CD4-positive, CD25-positive, alpha-beta regulatory T cell (primary cell): Measurements from ENCODE around the gene ITPR2. TPM values are rescaled to one million over a fixed set of nuclear protein-coding genes. Genes with fewer than 3 reads are reported as not detected.
"Not testable (repeated sequence)": the region's sequence is repeated elsewhere in the genome, so short reads cannot be mapped to it uniquely, and the experiment has no call there.

Experiments used
- ATAC-seq, 2 donors: fragments of 150-1000 bp; cut with Tn5 transposase; one replicate each; pipeline ENCODE4 v1.10.0; 2021; ENCODE audit warnings: low read depth in 2 of 2, moderate number of reproducible peaks in 2 of 2, moderate library complexity in 1 of 2
- DNase-seq, 3 donors: peaks; one replicate each; pipeline versions ENCODE4 v3.0.0 to v3.0.0-alpha.2; 2012 to 2022; ENCODE audit warnings: mixed read lengths in 1 of 3
- H3K27ac ChIP-seq: one replicate; pipeline ENCODE4 v1.7.0; 2013; ENCODE audit warnings: mild to moderate bottlenecking, low read length; ENCODE audit not compliant: insufficient read depth, poor library complexity, severe bottlenecking
- H3K27me3 ChIP-seq: one replicate; pipeline ENCODE4 v1.7.0; 2013; ENCODE audit warnings: low read length; ENCODE audit not compliant: control insufficient read depth, insufficient read depth
- H3K36me3 ChIP-seq: one replicate; pipeline ENCODE4 v1.7.0; 2013; ENCODE audit warnings: mild to moderate bottlenecking, low read length, moderate library complexity; ENCODE audit not compliant: control insufficient read depth, insufficient read depth
- H3K4me1 ChIP-seq: 2 replicates; pipeline ENCODE4 v1.7.0; 2013; ENCODE audit warnings: mild to moderate bottlenecking, low read length; ENCODE audit not compliant: insufficient read depth, control insufficient read depth, poor library complexity, severe bottlenecking
- H3K4me3 ChIP-seq: one replicate; pipeline ENCODE4 v1.7.0; 2013; ENCODE audit warnings: low read depth, mild to moderate bottlenecking, low read length, moderate library complexity
- H3K9me3 ChIP-seq, 2 experiments: 1 replicate in 1 of 2; 2 replicates in 1 of 2; pipeline ENCODE4 v1.7.0; 2013; ENCODE audit warnings: low read length in 2 of 2, mild to moderate bottlenecking in 1 of 2, moderate library complexity in 1 of 2; ENCODE audit not compliant: control insufficient read depth in 2 of 2
- H3K27ac Mint-ChIP-seq, 3 donors: one replicate each; pipeline ENCODE4 v1.8.0; 2020 to 2022; ENCODE audit warnings: mild to moderate bottlenecking in 3 of 3, mixed read lengths in 3 of 3, moderate library complexity in 2 of 3
- H3K27me3 Mint-ChIP-seq: one replicate; pipeline ENCODE4 v1.8.0; 2022; ENCODE audit warnings: mild to moderate bottlenecking, mixed read lengths
- H3K36me3 Mint-ChIP-seq: one replicate; pipeline ENCODE4 v1.8.0; 2020; ENCODE audit warnings: mixed read lengths
- H3K4me1 Mint-ChIP-seq, 4 donors: one replicate each; pipeline ENCODE4 v1.8.0; 2020 to 2022; ENCODE audit warnings: mixed read lengths in 4 of 4, mild to moderate bottlenecking in 1 of 4
- H3K4me3 Mint-ChIP-seq, 4 donors: one replicate each; pipeline ENCODE4 v1.8.0; 2020 to 2022; ENCODE audit warnings: mild to moderate bottlenecking in 4 of 4, mixed read lengths in 4 of 4, moderate library complexity in 3 of 4
- H3K9me3 Mint-ChIP-seq, 7 donors: one replicate each; pipeline ENCODE4 v1.8.0; 2020 to 2022; ENCODE audit warnings: mixed read lengths in 7 of 7, mild to moderate bottlenecking in 3 of 7, moderate library complexity in 2 of 7
- polyA plus RNA-seq, 4 donors: library from polyadenylated mRNA; unstranded; fragments of 300-500 nt; fragmentation: Illumina TruSeq; gene quantifications; one replicate each; pipeline ENCODE4 v1.2.3, GENCODE V29; 2021
- total RNA-seq: library from RNA; stranded (reverse); gene quantifications from one replicate; pipeline ENCODE4 v1.2.3, GENCODE V29; 2022

The ITPR2 gene
- total and polyA plus RNA-seq, 5 donors from 2014 or later: 9.9 to 54.1 (median 11.7) TPM

DNA sequence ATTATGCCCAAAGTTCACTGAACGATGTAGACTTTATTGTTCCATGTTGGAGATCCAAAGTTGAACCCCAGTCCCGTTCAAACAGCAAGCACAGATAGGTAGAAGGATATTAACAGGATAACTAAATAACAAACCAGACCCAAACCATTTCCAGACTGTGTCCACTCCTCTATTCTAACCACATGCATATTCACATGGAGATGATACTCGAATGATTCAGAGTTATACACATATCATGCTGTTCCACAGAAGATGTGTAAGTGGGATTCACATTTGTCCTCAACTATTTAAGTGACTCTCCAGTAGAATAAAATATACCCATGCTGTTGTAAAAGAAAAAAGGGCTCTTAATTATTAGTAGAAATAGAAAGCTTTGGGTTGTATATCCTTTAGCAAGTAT lies 185.9 kb downstream of the ITPR2 start:
- Mint-ChIP-seq H3K4me1 (peaks cover 0 to 2% (median 0%) of the 10 kb centered on the region in 4 donors), H3K27me3 (no peaks in the 10 kb centered on the region), H3K36me3 (peaks cover 54% of the 10 kb centered on the region), H3K4me3 (no peak overlapping the region), H3K27ac (no peak overlapping the region), H3K9me3 (peaks cover 0 to 7% (median 0%) of the 10 kb centered on the region in 7 donors)
- Histone ChIP-seq H3K27ac (no peak overlapping the region), H3K4me1 (no peaks in the 10 kb centered on the region), H3K4me3 (no peak overlapping the region), H3K27me3 (no peaks in the 10 kb centered on the region), H3K9me3 (no peaks in the 10 kb centered on the region), H3K36me3 (peaks cover 17% of the 10 kb centered on the region)
- DNase-seq: no peak
- no peak for ATAC-seq

DNA sequence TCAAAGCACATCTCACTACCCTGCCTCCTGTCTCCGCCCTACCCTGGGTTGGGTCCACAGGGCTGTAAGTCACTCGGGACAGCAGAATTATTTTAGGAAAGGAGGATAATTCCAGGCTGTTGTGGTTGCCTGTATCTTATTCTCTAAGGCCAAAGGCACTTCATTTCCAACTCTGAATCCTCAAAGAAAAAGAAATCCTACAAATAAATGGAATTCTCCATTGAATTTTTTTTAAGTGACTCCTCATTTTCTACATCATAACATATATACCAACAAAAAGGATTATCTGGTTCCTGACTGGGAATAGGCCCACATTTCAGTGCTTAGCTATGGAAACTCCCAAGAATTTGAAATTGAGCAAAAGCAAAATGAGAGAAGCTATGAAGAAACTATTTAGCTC lies 186.4 kb downstream of the ITPR2 start:
- Mint-ChIP-seq H3K4me1 (peaks cover 0 to 2% (median 0%) of the 10 kb centered on the region in 4 donors), H3K36me3 (peaks cover 49% of the 10 kb centered on the region), H3K9me3 (peaks cover 0 to 2% (median 0%) of the 10 kb centered on the region in 7 donors), H3K4me3 (no peak overlapping the region), H3K27me3 (no peaks in the 10 kb centered on the region), H3K27ac (no peak overlapping the region)
- ATAC-seq (no peak), DNase-seq (no peak)
- Histone ChIP-seq H3K36me3 (peaks cover 12% of the 10 kb centered on the region), H3K9me3 (no peaks in the 10 kb centered on the region), H3K27me3 (no peaks in the 10 kb centered on the region), H3K4me3 (no peak overlapping the region), H3K27ac (no peak overlapping the region), H3K4me1 (no peaks in the 10 kb centered on the region)

DNA sequence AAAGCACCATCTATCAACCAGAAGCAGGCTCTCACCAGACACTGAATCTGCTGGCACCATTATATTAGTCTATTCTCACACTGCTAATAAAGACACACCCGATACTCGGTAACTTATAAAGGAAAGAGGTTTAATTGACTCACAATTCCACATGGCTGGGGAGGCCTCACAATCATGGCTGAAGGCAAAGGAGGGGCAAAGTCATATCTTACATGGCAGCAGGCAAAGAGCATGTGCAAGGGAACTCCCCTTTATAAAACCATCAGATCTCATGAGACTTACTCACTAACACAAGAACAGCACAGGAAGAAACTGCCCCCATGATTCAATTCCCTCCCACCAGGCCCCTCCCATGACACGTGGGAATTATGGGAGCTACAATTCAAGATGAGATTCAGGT lies 188.6 kb downstream of the ITPR2 start:
- peaks cover 41% of the 10 kb centered on the region for H3K36me3 Mint-ChIP-seq
- not testable (repeated sequence) for H3K27ac ChIP-seq, H3K4me3 Mint-ChIP-seq, H3K4me1 ChIP-seq, ATAC-seq, H3K4me1 Mint-ChIP-seq, H3K27me3 ChIP-seq, H3K9me3 Mint-ChIP-seq, DNase-seq, H3K9me3 ChIP-seq, H3K27me3 Mint-ChIP-seq, H3K4me3 ChIP-seq, H3K27ac Mint-ChIP-seq, H3K36me3 ChIP-seq

DNA sequence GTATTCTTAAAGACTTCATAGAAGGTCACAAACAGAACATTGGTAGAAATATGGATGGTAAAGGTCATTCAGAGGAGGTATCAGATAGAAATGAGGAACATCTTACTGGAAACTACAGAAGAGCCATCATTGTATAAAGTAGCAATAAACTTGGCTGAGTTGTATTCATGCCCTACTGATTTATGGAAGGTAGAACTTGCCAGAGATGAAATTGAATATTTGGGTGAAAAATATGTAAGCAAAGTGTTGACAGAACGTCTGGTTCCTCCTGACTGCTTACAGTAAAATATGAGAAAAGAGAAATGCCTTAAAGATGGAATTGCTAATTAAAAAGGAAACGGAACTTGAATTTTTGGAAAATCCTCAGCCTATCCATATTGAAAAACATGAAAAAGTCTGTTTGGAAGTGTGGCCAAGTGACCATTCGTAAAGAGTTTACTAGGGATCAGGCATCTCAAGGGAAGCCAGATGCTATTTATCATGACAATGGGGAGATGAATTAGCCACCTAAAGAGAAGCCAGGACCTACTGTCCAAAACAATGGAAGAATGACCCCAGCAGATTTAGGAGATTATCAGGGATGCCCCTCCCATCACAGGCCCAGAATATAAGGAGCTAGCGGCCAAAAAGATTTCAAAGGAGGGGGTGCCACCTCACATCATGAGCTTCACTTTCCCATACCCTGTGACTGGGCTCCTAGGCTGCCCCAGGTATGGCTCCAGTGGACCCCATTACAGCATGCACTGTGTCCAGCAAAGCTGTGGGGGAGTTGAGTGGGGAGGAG lies 189.3 kb downstream of the ITPR2 start:
- ATAC-seq: no peak
- Mint-ChIP-seq H3K36me3 (peaks cover 36% of the 10 kb centered on the region), H3K9me3 (peaks cover 0 to 6% (median 0%) of the 10 kb centered on the region in 7 donors)

DNA sequence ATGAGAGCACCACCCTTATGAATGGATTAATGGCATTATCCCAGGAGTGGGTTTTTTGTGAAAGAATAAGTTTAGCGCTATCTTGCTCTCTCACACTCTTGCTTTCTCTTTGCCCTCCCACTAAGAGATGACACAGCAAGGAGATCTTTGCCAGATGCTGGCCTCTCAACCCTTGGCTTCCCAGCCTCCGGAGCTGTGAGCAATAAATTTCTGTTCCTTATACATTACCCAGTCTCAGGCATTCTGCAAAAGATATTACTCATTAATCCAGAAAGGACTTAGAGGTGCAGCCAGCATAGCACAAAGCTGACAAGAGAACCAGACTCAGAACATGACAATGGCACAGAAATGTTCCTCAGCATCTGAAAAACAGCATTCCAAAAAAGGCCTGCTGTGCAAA lies 190.6 kb downstream of the ITPR2 start:
- Histone ChIP-seq H3K27me3 (no peaks in the 10 kb centered on the region), H3K27ac (no peak overlapping the region), H3K4me1 (no peaks in the 10 kb centered on the region), H3K4me3 (no peak overlapping the region), H3K36me3 (peaks cover 3% of the 10 kb centered on the region), H3K9me3 (no peaks in the 10 kb centered on the region)
- peaks cover 29% of the 10 kb centered on the region for H3K36me3 Mint-ChIP-seq
- H3K4me3 Mint-ChIP-seq: no peak overlapping the region
- H3K4me1 Mint-ChIP-seq: peaks cover 0 to 5% (median under 1%) of the 10 kb centered on the region in 4 donors
- no peak overlapping the region for H3K27ac Mint-ChIP-seq
- ATAC-seq: no peak
- peaks cover 0 to 6% (median 0%) of the 10 kb centered on the region in 7 donors for H3K9me3 Mint-ChIP-seq
- no peaks in the 10 kb centered on the region for H3K27me3 Mint-ChIP-seq
- no peak for DNase-seq

More for the DNA sequence above, 189.3 kb downstream of the ITPR2 start:
- H3K4me3 ChIP-seq: no peak overlapping the region
- Mint-ChIP-seq H3K27me3 (no peaks in the 10 kb centered on the region), H3K4me3 (no peak overlapping the region), H3K27ac (peak overlapping the region in 1 of 3 donors; percentile 7), H3K4me1 (peaks cover 0 to 5% (median under 1%) of the 10 kb centered on the region in 4 donors)
- H3K27me3 ChIP-seq: no peaks in the 10 kb centered on the region
- H3K27ac ChIP-seq: no peak overlapping the region
- DNase-seq: no peak
- H3K4me1 ChIP-seq: no peaks in the 10 kb centered on the region
- H3K36me3 ChIP-seq: peaks cover 3% of the 10 kb centered on the region
- H3K9me3 ChIP-seq: no peaks in the 10 kb centered on the region

DNA sequence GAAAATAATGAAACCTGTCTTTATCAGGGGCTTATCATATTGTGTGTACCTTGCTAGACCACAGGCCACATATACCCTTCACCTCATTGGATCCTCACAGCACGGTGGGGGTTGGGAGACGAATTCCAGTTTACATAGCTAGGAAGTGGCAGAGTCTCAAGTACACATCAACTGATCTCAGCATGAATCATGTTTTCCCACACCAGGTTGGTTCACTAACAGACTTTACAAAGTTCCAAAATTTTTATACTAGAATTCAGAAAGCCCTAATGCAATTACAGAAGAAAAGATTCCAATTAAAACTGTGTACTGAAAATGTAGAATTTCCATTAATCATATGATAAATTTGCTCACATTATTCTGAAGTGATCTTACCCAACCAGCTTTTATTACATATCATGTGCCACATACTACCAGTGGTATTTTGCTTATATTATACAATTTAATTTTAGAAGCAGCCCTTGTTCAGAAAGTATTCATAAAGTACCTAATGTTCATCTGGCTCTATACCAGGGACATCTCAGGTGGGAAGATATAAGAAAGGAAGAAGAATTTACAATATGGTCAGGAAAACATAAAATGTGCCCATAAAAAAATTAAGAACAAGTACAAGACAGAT lies 196.2 kb downstream of the ITPR2 start:
- Histone ChIP-seq H3K4me3 (no peak overlapping the region), H3K36me3 (no peaks in the 10 kb centered on the region), H3K4me1 (no peaks in the 10 kb centered on the region), H3K27me3 (no peaks in the 10 kb centered on the region), H3K9me3 (no peaks in the 10 kb centered on the region), H3K27ac (no peak overlapping the region)
- no peak for DNase-seq
- peaks cover 0 to 6% (median 0%) of the 10 kb centered on the region in 7 donors for H3K9me3 Mint-ChIP-seq
- H3K27ac Mint-ChIP-seq: no peak overlapping the region
- no peaks in the 10 kb centered on the region for H3K27me3 Mint-ChIP-seq
- peaks cover 25% of the 10 kb centered on the region for H3K36me3 Mint-ChIP-seq
- no peak overlapping the region for H3K4me3 Mint-ChIP-seq
- H3K4me1 Mint-ChIP-seq: peaks cover 0 to 5% (median 3%) of the 10 kb centered on the region in 4 donors
- no peak for ATAC-seq

DNA sequence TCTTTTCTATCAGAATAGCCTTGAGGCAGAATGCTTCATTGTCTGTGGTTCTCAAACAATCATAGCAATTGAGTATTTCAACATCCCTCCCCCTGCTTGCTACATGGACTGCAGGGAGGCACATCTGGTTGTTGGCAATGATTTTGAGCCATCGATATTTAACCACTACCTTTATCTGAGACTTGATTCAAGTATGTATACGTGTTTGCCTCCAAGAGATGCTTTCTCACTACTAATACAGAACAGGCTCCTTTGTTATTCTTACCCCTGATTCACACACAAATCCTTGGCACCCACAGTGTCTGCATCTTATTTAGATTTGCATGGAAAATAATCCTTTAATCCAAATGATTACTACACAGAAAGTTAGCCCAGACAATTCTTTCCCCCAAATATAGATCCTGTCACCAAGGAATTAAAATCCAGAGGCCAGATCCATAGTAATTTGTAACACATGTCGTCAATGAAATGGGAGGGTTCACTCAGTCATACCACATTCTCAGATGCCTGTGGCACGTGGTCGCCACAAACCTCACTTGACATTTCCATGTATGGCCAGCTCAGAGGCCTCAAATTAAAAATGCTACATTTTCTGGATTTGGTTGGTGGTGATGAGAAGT lies 199.3 kb downstream of the ITPR2 start:
- ATAC-seq: no peak
- Mint-ChIP-seq H3K4me3 (no peak overlapping the region), H3K27ac (no peak overlapping the region), H3K4me1 (peaks cover 0 to 5% (median 0%) of the 10 kb centered on the region in 4 donors), H3K36me3 (peaks cover 35% of the 10 kb centered on the region), H3K27me3 (no peaks in the 10 kb centered on the region), H3K9me3 (no peaks in the 10 kb centered on the region)
- Histone ChIP-seq H3K36me3 (peaks cover 10% of the 10 kb centered on the region), H3K4me3 (no peak overlapping the region), H3K27me3 (no peaks in the 10 kb centered on the region), H3K27ac (no peak overlapping the region), H3K9me3 (no peaks in the 10 kb centered on the region), H3K4me1 (no peaks in the 10 kb centered on the region)
- DNase-seq: no peak
